ENCODE results near the gene ERICH2. TPM values are rescaled to one million over a fixed set of nuclear protein-coding genes. Genes with fewer than 3 reads are reported as not detected.

The ERICH2 gene
- total RNA-seq, 4 donors from 2014 or later = 0.98 TPM; not detected in 3

DNA sequence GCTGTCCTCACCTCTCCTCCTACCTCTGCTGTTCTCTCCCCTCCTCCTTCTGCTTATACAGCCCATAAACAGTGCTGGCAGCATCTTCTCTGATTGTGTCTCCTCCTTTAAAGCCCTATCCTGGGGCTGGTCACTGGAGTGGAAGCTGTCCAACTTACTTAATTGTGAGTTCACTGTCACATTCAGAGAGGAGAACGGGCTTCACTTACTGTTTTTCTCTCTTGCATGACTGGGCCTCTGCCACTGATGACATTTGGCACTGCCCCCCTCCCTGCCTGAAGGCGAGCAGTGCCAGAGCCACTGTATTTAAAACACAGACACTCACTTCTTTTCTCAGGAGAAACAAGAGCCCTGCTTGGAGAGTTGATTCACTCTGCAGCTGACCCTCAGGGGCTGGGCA lies 58.9 kb downstream of the ERICH2 start:
- Histone ChIP-seq H3K27me3 (peaks cover 0 to 44% of the 10 kb centered on the region in 2 donors), H3K4me1 (peaks cover 0 to under 1% (median 0%) of the 10 kb centered on the region in 4 donors)

DNA sequence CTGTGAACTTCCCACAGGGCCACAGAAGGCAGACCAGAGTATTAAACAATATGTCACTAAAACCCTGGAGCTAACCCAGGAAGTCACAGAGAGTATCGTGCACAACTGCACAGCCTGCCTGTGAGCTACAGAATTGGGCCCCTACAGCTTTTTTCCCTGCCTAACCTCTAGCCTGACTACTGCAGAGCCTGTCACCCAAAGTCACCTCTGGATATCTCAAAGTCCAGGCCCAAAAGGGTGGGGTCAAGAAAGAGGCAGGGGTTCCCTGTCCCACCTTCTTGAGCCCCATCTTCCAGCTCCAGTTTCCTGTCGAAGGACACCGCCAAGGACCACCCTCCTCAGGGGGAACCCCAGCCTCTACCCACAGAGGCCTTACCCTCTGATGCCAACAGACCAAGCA lies 60.0 kb downstream of the ERICH2 start:
- Histone ChIP-seq H3K27ac (no peak overlapping the region), H3K9me3 (no peaks in the 10 kb centered on the region), H3K4me3 (no peak overlapping the region), H3K4me1 (no peaks in the 10 kb centered on the region), H3K27me3 (peaks cover 0 to 34% of the 10 kb centered on the region in 2 donors), H3K36me3 (no peaks in the 10 kb centered on the region)
- TF ChIP-seq CTCF (IDR thresholded peaks at IDR 0.05) = no peak
- no peak for TF ChIP-seq EP300 (IDR thresholded peaks at IDR 0.05)
- no peak for TF ChIP-seq POLR2A (IDR thresholded peaks at IDR 0.05)
- WGBS, 2 donors = 63 to 78% methylated on average over 3 of the region's 3 CpGs
- DNase-seq (ENCODE audit: low spot score in 2 of 2) = no peak

More for the DNA sequence above, 58.9 kb downstream of the ERICH2 start:
- H3K9me3 ChIP-seq = no peaks in the 10 kb centered on the region
- 34 to 66% methylated on average over 2 of the region's 2 CpGs for WGBS, 2 donors
- no peaks in the 10 kb centered on the region for H3K36me3 ChIP-seq
- H3K27ac ChIP-seq = no peak overlapping the region
- TF ChIP-seq POLR2A (IDR thresholded peaks at IDR 0.05) (no peak), CTCF (IDR thresholded peaks at IDR 0.05) (no peak), EP300 (IDR thresholded peaks at IDR 0.05) (no peak)
- no peak overlapping the region for H3K4me3 ChIP-seq
- no peak for DNase-seq (ENCODE audit: low spot score in 2 of 2)

GRCh38 chr2:170831115-170831514 lies 60.9 kb downstream of the ERICH2 start:
- H3K4me3 ChIP-seq = no peak overlapping the region
- no peaks in the 10 kb centered on the region for H3K36me3 ChIP-seq
- H3K27me3 ChIP-seq = peaks cover 0 to 26% of the 10 kb centered on the region in 2 donors
- 93 to 96% methylated on average over 4 of the region's 4 CpGs for WGBS, 2 donors
- no peaks in the 10 kb centered on the region for H3K9me3 ChIP-seq
- no peak overlapping the region for H3K27ac ChIP-seq
- TF ChIP-seq EP300 (IDR thresholded peaks at IDR 0.05) (no peak), POLR2A (IDR thresholded peaks at IDR 0.05) (no peak), CTCF (IDR thresholded peaks at IDR 0.05) (no peak)
- no peaks in the 10 kb centered on the region for H3K4me1 ChIP-seq
- no peak for DNase-seq (ENCODE audit: low spot score in 2 of 2)

DNA sequence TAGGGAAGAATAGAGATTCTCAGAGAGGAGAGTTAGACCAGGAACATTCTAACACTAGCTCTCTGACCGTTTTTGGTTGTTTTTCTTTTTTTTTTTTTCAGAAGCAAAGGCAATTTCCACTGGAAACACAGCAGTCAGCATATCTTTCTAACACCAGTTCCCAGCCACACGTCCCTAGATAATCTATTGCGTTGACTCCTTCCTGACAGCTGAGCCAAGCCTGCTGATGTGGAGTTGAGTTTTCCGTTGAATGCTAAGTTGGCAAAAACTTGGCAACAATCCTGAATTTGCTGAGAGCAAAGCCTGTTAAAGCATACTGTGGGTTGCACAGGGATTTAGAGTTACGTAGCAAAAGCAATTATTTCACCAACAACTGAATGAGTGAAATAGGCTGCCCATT lies 65.8 kb downstream of the ERICH2 start:
- Histone ChIP-seq H3K9me3 (no peaks in the 10 kb centered on the region), H3K27ac (no peak overlapping the region), H3K4me1 (no peaks in the 10 kb centered on the region), H3K4me3 (no peak overlapping the region), H3K27me3 (peaks cover 0 to 8% of the 10 kb centered on the region in 2 donors), H3K36me3 (no peaks in the 10 kb centered on the region)
- TF ChIP-seq EP300 (IDR thresholded peaks at IDR 0.05) = no peak
- TF ChIP-seq CTCF (IDR thresholded peaks at IDR 0.05) = no peak
- TF ChIP-seq POLR2A (IDR thresholded peaks at IDR 0.05) = no peak
- 28 to 31% methylated on average over 5 of the region's 5 CpGs for WGBS, 2 donors
- DNase-seq (ENCODE audit: low spot score in 2 of 2) = no peak

- no peak for DNase-seq (ENCODE audit: low spot score in 2 of 2)
- no peaks in the 10 kb centered on the region for H3K36me3 ChIP-seq
- peaks cover 0 to 8% of the 10 kb centered on the region in 2 donors for H3K27me3 ChIP-seq
- no peaks in the 10 kb centered on the region for H3K4me1 ChIP-seq
- H3K4me3 ChIP-seq = no peak overlapping the region
- no peak overlapping the region for H3K27ac ChIP-seq
- TF ChIP-seq CTCF (IDR thresholded peaks at IDR 0.05) (no peak), POLR2A (IDR thresholded peaks at IDR 0.05) (no peak), EP300 (IDR thresholded peaks at IDR 0.05) (no peak)
- 86 to 94% methylated on average over 4 of the region's 4 CpGs for WGBS, 2 donors
- H3K9me3 ChIP-seq = no peaks in the 10 kb centered on the region
Measured at GRCh38 chr2:170840717-170841210, 70.6 kb downstream of the ERICH2 start.
